ELR (cell line): ENCODE measurements around the gene FCRL2.
"Not testable (repeated sequence)": the region's sequence is repeated elsewhere in the genome, so short reads cannot be mapped to it uniquely, and the experiment has no call there.

Source experiments
- DNase-seq: peaks from one replicate; pipeline ENCODE4 v3.0.0-alpha.2; 2015; ENCODE audit warnings: low read depth

The FCRL2 gene

DNA sequence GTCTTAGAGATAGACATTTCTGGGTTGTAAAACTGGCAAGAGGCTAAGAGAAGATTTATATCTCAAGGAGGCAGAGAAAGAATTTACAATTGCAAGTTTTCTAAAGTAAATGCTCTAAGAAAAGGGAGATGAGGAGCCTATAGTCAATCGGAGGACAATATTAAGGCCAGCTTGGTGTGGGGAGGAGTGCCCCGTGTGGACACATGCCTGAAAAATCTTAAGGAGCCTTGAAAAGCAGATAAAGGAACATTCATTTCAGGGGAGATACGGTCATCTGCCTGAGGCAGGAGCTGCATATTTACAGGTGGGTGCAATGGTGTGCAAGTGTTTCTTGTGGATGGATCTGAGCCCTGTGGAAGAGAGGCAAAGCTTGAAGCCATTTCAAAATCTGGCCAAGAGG is 25.6 kb downstream of the FCRL2 start:
- no peak for DNase-seq

DNA sequence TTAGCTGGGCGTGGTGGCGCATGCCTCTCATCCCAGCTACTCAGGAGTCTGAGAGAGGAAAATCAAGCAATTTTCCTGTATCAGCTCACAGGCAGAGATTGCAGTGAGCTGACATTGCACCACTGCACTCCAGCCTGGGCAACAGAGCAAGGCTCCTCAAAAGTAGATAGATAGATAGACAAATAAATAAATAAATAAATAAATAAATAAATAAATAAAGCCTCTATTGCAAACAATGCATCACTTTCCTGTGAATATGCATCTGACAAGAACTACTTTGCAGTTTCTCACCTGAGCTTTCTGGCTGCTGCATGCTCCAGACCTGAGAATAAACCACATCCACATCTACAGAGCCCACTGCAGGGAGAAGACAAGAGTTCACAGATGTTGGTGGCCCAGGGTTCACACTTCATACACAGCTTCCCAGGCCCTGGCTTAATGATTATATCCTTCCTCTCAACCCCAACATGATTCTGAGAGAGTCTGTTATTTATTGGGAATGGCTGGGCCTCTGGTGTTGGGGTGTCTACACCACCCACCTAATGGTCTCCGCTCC is 28.6 kb downstream of the FCRL2 start:
- DNase-seq: no peak

DNA sequence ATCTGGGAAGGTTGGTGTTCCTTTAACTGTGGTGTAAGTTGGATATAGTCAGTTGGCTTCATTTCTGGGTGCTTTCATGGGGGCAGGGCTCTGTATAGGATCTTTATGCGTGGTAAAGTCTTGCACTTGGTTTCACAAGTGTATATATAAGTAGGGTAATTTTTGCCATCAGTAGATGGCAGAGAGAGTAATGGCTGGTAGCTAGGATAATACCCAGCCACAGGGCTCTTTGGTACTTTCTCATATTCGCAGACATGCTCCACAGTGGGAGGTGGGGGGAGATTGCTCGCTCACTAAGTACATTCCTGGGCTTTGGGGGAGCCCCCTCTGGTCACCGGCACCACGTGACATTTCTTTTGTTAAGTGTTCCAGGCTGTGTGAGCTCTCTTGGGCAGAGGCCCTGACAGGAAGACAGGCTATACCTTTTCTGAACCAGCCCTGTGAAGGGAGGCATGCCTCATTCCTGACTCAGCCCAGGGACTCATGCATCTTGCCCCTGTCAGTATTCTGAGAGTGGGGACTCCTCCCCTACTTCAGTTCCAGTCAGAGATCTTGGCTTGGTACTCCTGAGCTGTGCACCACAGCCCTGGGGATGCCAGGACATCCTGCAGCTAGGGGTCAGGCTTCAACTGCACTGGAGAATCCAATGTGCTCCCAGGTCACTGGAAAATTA is 37.6 kb downstream of the FCRL2 start:
- DNase-seq: peak; percentile 11

DNA sequence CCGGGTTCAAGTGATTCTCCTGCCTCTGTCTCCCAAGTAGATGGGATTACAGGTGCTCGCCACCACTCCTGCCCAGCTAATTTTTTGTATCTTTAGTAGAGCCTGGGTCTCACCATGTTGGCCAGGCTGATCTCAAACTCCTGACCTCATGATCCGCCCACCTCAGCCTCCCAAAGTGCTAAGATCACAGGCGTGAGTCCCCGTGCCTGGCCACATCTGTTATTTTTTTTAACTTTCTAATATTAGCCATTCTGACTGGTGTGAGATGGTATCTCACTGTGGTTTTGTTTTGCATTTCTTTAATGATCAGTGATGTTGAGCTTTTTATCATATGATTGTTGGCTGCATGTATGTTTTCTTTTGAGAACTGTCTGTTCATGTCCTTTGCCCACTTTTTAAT is 40.9 kb downstream of the FCRL2 start:
- not testable (repeated sequence) for DNase-seq

DNA sequence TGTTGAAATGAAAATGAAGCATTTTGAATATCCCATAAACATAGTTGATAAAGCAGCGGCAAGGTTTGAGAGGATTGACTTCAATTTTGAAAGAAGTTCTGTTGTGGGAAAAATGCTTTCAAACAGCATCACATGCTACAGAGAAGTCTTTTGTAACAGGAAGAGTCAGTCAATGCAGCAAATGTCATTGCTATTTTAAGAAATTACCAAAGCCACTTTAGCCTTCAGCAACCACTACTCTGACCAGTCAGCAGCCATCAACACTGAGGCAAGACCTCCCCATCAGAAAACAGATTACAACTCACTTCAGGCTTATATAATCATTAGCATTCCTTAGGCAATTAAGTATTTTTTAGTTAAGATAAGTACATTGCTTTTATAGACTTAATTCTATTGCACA is 42.6 kb downstream of the FCRL2 start:
- no peak for DNase-seq

DNA sequence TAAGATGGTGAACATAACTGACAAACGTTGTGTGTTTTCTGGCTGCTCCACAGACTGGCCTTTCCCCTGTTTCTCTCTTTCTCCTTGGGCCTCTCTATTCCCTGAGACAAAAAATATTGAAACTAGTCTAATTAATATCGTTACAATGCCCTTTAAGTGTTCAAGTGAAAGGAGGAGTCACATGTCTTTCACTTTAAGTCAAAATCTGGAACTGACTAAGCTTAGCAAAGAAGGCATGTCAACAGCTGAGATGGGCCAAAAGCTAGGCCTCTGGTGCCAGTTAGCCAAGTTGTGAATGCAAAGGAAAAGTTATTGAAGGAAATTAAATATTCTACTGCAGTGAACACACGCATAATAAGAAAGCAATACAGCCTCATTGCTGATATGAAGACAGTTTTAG is 44.2 kb downstream of the FCRL2 start:
- no peak for DNase-seq

DNA sequence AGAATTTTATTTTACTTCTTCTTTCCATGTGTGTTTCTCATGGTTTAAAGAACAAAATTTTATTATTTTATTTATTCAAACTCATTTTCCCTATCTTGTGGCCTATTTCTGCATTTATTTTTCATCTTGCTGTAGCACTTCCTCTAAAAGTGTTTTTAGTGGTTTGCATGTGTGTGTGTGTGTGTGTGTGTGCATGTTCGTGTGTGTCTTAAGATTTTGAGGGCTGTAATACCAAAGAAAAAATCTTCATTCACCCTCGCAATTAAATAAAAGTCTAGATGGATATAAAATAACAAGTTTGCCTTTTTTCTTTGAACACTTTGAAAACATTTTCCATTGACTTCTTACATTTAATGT is 51.7 kb downstream of the FCRL2 start:
- DNase-seq: no peak

DNA sequence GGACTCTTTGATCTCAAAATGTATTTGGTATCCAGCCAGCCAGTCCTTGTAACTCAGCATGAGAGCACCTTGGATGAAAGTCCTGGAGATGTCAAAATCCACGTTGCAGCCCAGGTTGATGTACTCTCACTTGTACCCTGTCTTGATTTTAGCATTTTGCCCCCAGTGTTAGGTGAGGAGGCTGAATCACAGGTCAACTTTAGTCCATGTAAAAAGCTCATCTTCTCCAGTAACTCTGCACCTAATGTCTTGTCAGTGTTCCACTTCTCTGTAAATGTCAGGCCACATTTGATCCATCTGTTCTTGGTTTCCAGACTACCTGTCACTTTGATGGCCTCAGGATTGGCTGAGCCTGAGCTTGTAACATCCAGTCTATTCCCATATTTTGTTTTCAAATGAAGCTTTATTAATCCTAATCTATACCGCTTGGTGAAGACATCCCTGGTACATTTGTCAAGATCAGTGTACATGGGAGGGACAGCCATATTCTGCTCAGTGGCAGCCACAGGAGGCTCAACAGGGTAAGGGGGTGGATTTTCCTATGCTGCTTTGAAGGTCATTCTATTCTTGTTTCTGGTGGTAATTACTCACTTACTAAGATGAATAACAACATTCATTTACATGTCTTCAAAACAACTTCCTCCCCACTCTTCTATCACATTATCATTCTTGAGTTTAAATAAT is 52.3 kb downstream of the FCRL2 start:
- DNase-seq: no peak

DNA sequence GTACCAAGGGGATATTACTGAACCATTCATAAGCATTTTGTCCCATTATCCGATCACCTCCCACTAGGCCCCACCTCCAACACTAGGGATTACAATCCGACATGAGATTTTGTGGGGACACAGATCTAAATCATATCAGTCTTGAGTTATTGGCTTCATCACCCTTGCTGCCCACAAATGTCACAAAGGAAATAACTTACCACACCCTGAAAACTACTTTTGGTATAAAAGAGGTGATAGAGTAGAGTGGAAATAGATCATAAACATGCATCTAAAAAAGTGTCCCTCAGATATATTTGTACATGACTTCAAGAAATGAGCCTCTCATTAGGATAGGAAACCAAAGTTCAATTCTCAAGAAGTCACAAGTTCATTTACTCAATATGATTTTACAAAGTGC is 53.8 kb downstream of the FCRL2 start:
- DNase-seq: no peak

DNA sequence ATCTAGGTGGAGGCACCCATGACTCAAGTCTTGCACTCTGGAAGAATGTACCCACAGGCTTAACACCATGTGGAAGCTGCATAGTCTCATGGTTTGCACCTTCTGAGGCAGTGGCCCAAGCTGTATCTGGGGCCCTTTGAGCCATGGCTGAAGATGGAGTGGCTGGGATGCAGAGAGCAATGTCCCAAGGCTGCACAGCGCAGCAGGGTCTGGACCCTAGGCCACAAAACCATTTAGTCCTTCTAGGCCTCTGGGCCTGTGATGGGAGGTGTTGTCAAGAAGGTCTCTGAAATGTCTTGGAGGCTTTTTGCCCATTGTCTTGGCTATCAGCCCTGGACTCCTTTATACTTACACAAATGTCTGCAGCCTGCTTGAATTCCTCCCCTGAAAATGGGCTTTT is 54.9 kb downstream of the FCRL2 start:
- no peak for DNase-seq

DNA sequence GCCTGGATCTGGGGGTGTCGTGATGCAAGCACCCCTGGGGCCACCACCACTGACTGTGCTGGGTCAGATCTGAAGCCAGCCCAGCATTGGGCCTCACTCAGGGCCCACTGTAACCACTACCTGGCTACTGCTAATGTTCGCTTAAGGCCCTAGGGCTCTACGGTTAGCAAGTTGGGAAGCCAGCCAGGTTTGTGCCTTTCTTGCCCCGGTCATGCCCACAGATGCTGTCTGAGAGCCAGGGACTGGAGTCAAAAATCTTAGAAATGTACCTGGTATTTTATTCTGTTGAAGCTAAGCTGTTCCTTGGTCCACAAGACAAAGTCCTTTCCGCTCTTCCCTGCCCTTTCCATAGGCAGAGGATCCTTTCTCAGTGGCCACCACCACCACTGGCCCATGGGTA is 61.2 kb downstream of the FCRL2 start:
- DNase-seq: no peak

DNA sequence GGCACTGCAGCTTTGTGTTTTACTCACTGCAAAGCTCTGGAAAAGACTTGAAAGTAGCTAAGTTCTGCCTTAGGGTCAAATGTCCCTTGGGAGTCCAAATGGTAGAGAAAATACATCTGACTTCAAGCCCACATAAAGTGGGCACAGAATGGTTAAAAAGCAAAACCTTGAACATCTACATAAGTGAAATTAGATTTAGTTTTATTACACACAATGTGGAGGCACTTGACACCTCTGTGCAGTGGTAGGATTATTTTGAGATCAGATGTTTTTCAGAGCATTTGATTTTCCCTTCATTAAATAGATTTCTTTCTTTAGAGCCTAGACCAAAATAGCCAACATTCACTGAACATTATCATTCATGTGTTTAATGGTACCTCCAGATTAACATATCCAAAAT is 65.1 kb downstream of the FCRL2 start:
- DNase-seq: no peak

DNA sequence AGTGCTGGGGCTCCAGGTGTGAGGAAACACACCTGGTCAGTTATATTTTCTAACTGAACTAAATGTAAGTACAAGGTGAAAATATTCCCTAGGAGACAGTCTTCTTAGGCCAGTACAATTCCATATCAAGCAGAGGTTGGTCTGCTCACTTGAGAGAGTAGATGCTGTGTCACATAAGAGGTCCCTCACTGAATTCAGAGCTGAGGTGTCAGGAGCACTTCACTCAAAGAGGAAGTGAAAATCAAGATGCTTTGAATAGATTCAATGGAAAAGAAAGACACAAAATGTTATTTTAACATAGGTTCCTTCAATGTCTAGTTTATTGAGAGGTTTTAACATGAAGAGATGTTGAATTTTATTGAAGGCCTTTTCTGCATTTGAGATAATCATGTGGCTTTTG is 72.1 kb downstream of the FCRL2 start:
- no peak for DNase-seq

DNA sequence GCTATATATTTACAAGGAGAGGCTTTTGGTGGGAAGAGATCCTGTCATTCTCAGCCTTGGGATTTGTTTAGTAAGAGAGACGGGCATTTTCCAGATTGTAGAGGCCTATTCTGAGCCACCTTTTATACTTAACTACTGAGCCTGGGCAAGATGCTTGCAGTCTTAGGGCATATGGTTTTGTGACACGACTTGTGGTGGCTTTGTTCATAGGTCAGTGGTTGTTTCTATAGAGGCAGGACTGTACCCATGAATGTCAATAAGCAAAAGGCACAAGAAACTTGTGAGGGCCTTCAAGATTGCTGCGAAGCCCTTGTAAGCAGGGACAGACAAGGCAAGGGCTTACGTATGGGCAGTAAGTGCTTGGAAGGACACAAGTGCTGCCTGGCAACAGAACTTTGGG is 73.0 kb downstream of the FCRL2 start:
- DNase-seq: no peak

DNA sequence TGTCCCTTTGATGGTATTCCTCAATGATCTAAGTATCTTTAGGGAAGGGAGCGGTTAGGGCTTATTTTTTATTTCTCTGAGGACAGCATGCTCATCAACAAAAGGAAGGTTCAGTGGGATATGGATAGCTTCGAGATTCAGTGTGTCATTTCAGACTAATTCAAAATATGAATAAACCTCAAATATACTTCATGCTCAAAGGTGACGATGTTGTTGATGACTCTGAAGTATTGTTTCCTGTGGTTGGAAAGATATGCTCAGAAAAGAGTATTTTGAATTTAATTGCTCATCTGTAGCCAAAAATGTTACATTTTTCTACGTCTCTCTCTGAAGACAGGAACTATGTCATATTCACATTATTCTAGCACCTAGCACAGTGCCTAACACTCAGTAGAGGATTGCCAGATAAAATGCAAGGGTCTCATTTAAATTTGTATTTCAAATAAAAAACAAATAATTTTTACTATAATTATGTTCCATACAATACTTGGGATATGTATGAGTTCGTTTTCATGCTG is 74.6 kb downstream of the FCRL2 start:
- no peak for DNase-seq

DNA sequence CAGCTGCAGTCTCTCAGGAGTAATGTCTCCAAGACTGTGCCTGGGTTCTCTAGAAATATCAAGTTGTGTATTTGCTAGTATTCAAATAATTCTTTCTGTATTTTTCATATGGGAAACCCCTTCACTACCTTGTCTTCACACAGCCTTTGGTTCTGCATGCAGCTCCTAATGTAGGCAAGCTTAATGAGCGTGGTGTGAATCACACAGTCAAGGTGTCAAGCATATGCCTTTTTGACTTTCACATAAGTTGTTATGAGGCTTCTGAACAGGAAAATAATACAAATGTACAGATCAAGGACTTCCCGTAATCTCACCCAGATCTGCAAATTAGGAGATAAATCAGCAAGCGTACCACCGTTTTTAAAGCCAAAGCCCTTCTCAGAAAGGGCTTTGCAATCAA is 76.2 kb downstream of the FCRL2 start, which contains the start of gene FCRL3:
Gene FCRL3 (minus strand): TSS at position 38 of the 400 bp plus-strand sequence. CDS start 280 bp downstream, outside the sequence.
- DNase-seq: no peak

DNA sequence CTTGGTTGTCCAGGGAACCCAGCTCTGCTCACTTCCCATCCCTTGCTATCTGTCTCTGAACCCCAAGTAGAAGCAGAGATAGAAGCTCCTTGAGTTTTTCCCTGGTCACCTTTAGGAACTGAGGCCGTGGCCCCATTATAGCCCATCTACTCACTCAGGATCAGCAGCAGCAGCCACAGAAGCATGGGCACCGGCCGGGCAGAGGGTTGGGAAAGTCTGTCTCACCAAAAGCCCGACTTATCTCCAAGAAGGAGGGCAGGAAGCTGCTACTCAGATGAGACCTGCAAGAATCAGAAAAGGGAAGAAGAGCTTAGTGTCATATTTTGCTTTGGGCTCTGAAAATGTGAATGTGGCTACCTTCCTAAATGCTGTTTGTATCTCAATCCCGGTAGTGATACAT is 76.6 kb downstream of the FCRL2 start:
- DNase-seq: no peak

DNA sequence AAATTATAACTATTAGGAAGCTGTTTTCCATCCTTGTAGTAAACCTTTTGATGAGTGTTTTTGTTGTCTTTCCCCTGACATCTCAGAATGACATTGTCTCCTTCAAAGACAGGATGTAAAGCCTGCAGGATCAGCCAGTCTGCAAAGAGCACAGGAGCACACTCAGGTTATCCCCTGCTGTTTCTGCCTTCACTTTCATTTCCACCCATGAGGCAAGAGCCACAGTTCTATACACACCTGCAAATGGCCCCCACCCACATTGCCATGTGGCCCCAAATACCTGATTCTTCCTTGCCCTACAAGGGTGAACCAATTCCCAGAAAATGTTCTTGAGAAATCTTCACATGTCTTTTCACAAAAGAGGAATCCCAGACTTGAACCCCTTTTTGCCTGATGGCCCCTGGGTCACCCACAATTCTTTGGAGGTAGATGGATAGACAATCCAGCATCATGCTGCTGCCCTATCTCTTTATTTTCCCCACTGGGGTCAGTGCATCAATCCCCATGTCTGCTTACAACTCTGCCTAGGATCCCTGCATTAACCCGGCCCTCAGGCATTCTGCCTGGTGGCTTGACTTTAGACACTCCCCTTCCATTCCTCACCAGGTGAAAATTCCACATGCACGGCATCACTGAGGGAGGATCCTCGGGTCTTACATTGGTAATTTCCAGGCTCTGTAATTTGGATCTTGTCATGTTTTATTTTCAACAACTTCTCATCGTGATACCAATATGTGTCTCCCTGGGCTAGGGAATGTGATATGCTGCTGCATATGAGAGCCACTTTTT is 79.0 kb downstream of the FCRL2 start:
- DNase-seq: no peak

DNA sequence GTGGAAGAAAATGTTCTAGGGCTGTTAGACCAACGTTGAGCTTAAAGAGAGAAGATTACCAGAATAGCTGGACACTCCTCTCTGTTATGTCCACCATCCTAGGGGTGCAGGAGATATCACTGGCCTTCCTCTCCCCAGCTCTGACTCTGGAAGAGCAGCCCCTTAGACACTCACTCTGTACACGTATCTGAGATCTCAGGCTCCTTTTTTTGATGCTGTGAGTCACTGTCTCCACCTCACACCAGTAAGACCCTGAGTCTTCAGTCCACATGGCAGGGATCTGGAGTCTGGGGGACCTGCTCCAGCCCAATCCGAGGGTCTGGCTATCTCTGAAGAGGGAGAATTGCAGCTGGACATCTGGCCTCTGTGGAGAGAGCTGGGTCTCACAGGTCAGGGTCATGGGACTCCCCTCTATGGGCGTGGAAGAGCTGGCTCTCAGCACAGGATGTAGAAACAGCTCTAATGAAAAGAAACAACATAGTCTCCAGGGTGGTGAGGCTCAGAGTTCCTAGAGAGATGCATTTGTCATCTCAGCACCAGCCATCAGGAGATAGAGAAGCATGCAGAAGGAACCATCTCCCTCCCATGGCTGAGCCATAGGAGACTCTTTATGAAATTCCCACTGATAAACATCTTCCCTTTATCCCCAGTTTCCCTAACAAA is 79.8 kb downstream of the FCRL2 start:
- DNase-seq: no peak
